Activated CD8-positive, alpha-beta memory T cell treated with anti-CD3 and anti-CD28 coated beads for 36 hours (primary cell): ENCODE results near the gene TMEM39A. TPM values are rescaled to one million over a fixed set of nuclear protein-coding genes. Genes with fewer than 3 reads are reported as not detected.

Experiments
- CTCF ChIA-PET: fragments of 350-600 bp; sonication (Branson Sonifier 250); formaldehyde crosslinking; loops from one replicate; lab custom pipeline; 2021; ENCODE audit warnings: antibody characterized with exemption; lab: Charles Lee
- POLR2A ChIA-PET: fragments of 350-600 bp; sonication (Branson Sonifier 250); formaldehyde crosslinking; loops from one replicate; lab custom pipeline; 2021; ENCODE audit warnings: antibody characterized with exemption; lab: Charles Lee
- total RNA-seq, 2 experiments: library from RNA; stranded (reverse); gene quantifications; one replicate each; pipeline ENCODE4 v1.2.3, GENCODE V29; 2021

Gene TMEM39A, protein sequence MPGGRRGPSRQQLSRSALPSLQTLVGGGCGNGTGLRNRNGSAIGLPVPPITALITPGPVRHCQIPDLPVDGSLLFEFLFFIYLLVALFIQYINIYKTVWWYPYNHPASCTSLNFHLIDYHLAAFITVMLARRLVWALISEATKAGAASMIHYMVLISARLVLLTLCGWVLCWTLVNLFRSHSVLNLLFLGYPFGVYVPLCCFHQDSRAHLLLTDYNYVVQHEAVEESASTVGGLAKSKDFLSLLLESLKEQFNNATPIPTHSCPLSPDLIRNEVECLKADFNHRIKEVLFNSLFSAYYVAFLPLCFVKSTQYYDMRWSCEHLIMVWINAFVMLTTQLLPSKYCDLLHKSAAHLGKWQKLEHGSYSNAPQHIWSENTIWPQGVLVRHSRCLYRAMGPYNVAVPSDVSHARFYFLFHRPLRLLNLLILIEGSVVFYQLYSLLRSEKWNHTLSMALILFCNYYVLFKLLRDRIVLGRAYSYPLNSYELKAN
- total RNA-seq, result 10 to 100 TPM; 45.4 to 45.6 TPM

- CTCF ChIA-PET, result interaction anchor here (1.0 to 1.8 kb wide), 4 partner anchors 90 to 222 kb away, joined by 3 to 5 read pairs (median 3); partner anchors contain the start of genes ARHGAP31 and B4GALT4
Measured at GRCh38 chr3:119463171-119464169, at the start of gene TMEM39A. TSS of gene TMEM39A (minus strand) at chr3:119463615. CDS start at chr3:119462074, 1,541 bp downstream.

GRCh38 chr3:119510690-119511089, 47.3 kb upstream of the TMEM39A start:
- ChIA-PET POLR2A (no interaction called here), CTCF (no interaction called here)

More at GRCh38 chr3:119463171-119464169, at the start of gene TMEM39A:
- POLR2A ChIA-PET, result interaction anchor here (0.6 to 3.0 kb wide), 9 partner anchors 8 to 462 kb away, joined by 3 to 17 read pairs (median 3); partner anchors contain the start of genes ARHGAP31, COX17 and TIMMDC1

- POLR2A ChIA-PET, result interaction anchor here (1.4 kb wide), 1 partner anchor 10 kb away, joined by 4 read pairs; the partner anchor contains the start of gene TIMMDC1
- CTCF ChIA-PET, result interaction anchor here (0.9 kb wide), 1 partner anchor 9 kb away, joined by 3 read pairs; no protein-coding TSS in a partner anchor
Measured at GRCh38 chr3:119508172-119508845, 44.9 kb upstream of the TMEM39A start.

GRCh38 chr3:119507404-119507803, 44.0 kb upstream of the TMEM39A start:
- CTCF ChIA-PET, result no interaction called here
- POLR2A ChIA-PET, result interaction anchor here (0.6 to 1.4 kb wide), 2 partner anchors 9 to 175 kb away, joined by 3 to 4 read pairs; partner anchors contain the start of gene TIMMDC1

DNA sequence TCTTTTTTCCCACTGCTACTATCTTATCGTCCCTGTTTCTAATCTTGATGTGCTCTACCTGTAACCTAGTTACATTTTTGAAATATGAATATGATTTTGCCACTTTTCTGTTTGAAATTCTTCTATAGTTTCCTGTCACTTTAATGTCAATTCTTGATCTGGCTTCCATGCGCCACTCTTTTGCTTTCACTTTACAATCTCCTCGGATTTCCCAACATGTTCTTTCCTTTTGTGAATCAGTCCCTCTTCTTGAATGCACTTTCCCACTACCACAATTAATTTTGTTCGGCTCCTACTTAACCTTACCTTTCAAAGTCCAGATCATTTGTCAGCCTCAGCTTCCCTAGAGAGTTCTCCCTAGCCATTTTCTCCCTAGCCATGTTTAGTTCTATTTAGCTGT, 43.2 kb upstream of the TMEM39A start:
- ChIA-PET POLR2A (interaction anchor here (0.6 to 0.7 kb wide), 2 partner anchors 27 to 175 kb away, joined by 3 to 4 read pairs; no protein-coding TSS in a partner anchor), CTCF (interaction anchor here (1.4 kb wide), 1 partner anchor 12 kb away, joined by 3 read pairs; no protein-coding TSS in a partner anchor)

- POLR2A ChIA-PET, result interaction anchor here (0.6 kb wide), 1 partner anchor 176 kb away, joined by 3 read pairs; no protein-coding TSS in a partner anchor
Measured at GRCh38 chr3:119500901-119501300, 37.5 kb upstream of the TMEM39A start.

GRCh38 chr3:119500265-119500664, 36.9 kb upstream of the TMEM39A start:
- CTCF ChIA-PET, result no interaction called here

More at GRCh38 chr3:119500901-119501300, 37.5 kb upstream of the TMEM39A start:
- CTCF ChIA-PET, result no interaction called here

DNA sequence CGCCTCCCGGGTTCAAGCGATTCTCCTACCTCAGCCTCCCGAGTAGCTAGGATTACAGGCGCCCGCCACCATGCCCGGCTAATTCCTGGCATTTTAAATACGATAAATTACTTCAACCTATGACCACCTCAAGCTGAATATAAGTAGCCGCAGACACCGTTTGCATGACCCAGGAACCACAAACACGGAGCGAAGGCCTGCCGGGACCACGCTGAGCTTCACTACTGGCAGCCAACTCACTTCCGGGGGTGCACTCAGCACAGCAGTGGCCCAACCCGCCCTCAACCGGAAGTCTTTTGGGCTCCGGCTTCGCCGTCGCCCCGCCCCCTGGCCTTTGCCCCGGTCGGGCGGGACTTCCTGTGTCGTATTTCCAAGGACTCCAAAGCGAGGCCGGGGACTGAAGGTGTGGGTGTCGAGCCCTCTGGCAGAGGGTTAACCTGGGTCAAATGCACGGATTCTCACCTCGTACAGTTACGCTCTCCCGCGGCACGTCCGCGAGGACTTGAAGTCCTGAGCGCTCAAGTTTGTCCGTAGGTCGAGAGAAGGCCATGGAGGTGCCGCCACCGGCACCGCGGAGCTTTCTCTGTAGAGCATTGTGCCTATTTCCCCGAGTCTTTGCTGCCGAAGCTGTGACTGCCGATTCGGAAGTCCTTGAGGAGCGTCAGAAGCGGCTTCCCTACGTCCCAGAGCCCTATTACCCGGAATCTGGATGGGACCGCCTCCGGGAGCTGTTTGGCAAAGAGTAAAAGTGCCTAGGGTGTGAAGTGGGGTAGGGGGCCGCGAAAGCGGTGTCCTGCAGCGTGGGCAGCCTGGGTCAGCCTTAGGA, 35.0 kb upstream of the TMEM39A start, which contains the start of gene TIMMDC1:
TSS of gene TIMMDC1 (plus strand) at position 362 of the 826 bp plus-strand sequence. CDS start at position 549, 187 bp downstream.
- ChIA-PET POLR2A (interaction anchor here (0.5 to 2.9 kb wide), 11 partner anchors 10 to 597 kb away, joined by 3 to 17 read pairs (median 4); partner anchors contain the start of genes ARHGAP31, POGLUT1 and TMEM39A), CTCF (interaction anchor here (1.3 to 1.5 kb wide), 3 partner anchors 11 to 178 kb away, joined by 3 to 7 read pairs (median 3); partner anchors contain the start of gene COX17)

More at GRCh38 chr3:119500265-119500664, 36.9 kb upstream of the TMEM39A start:
- POLR2A ChIA-PET, result interaction anchor here (0.6 to 2.9 kb wide), 2 partner anchors 31 to 176 kb away, joined by 3 to 14 read pairs; partner anchors contain the start of gene POGLUT1

DNA sequence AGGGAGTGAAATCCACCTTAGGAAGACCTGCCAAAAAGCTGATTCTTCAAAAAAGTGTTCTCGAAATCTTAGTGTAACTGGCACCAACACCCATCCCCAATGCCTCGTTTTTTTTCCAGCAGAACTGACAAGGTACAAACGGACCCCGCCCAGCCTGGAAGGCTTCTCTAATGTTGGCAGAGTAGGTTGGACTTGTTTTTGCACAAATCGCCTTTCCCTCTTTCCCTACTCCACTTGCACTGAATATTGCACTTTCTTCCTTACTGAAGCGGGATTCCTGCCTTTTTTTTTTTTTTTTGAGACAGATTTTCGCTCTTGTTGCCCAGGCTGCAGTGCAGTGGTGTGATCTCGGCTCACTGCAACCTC, 34.4 kb upstream of the TMEM39A start:
- CTCF ChIA-PET, result interaction anchor here (1.3 to 1.5 kb wide), 2 partner anchors 21 to 179 kb away, joined by 3 to 7 read pairs; partner anchors contain the start of gene COX17

GRCh38 chr3:119494597-119494996, 31.2 kb upstream of the TMEM39A start:
- ChIA-PET POLR2A (no interaction called here), CTCF (interaction anchor here (0.6 to 1.0 kb wide), 2 partner anchors 12 to 25 kb away, joined by 3 read pairs; no protein-coding TSS in a partner anchor)

More for the DNA sequence above, 34.4 kb upstream of the TMEM39A start:
- POLR2A ChIA-PET, result interaction anchor here (0.5 to 2.9 kb wide), 9 partner anchors 9 to 598 kb away, joined by 3 to 17 read pairs (median 4); partner anchors contain the start of genes ARHGAP31, POGLUT1 and TMEM39A

GRCh38 chr3:119492810-119493209, 29.4 kb upstream of the TMEM39A start:
- CTCF ChIA-PET, result no interaction called here
- POLR2A ChIA-PET, result no interaction called here

DNA sequence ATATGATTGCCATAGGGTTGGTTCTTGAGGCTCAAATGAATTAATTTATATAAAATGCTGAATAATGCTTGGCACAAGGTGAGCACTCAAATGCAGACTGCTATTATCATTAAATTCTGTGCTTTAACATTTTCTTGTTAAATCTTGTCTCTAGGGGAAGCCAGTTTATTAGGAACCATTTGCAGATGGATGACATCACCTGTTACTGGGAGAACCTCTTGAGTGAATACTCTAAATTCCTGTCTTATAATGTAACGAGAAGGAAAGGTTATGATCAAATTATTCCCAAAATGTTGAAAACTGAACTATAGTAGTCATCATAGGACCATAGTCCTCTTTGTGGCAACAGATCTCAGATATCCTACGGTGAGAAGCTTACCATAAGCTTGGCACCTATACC, 28.7 kb upstream of the TMEM39A start:
- ChIA-PET POLR2A (no interaction called here), CTCF (no interaction called here)

- POLR2A ChIA-PET, result no interaction called here
- CTCF ChIA-PET, result no interaction called here
Measured at GRCh38 chr3:119490153-119490552, 26.7 kb upstream of the TMEM39A start.

DNA sequence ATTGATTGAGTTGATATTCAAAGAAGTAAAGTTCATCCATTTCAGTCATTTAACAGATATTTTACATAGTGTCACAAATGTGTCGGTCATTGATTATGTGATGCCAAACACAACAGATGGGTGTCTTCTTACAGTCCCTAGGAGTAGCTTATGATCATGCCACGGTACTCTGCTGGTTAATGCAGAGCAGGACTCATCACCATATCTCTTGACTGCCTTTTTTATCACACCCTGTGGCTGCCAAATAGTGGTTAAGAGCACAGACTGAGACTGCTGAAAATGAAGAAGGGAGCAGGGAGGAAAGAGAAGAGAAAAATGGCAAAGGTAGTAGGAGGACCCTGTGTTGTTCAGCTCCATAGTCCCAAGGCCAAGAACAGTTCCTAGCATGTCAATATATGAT, 22.1 kb upstream of the TMEM39A start:
- POLR2A ChIA-PET, result no interaction called here
- CTCF ChIA-PET, result interaction anchor here (0.6 kb wide), 1 partner anchor 638 kb away, joined by 3 read pairs; no protein-coding TSS in a partner anchor

- CTCF ChIA-PET, result no interaction called here
- POLR2A ChIA-PET, result interaction anchor here (0.7 kb wide), 1 partner anchor 41 kb away, joined by 3 read pairs; no protein-coding TSS in a partner anchor
Measured at GRCh38 chr3:119483101-119483500, 19.7 kb upstream of the TMEM39A start.

DNA sequence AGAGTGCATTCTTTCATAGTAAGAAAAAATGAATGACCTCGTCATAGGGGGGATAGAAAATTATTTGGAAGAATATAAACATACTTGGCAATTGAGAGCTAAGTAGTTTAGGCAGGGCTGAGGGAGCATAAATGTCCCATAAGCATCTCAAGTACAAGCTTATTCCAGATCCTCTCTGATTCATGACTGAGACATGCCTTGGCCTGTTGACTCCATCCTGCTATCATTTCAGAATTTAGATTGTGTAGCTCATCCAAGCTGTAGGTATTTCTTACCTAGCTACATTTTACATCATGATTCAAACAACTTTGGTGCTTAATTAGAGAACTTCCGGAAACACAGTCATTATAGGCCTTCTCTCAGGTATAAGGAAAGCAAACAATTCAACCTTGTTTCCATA, 17.7 kb upstream of the TMEM39A start:
- CTCF ChIA-PET, result interaction anchor here (0.7 kb wide), 1 partner anchor 23 kb away, joined by 3 read pairs; no protein-coding TSS in a partner anchor
- POLR2A ChIA-PET, result no interaction called here
